ENCODE data around the gene EIF2AK3. TPM values are rescaled to one million over a fixed set of nuclear protein-coding genes. Genes with fewer than 3 reads are reported as not detected.

Gene EIF2AK3
- total RNA-seq, 3 donors from 2014 or later, result 18.1 to 39.1 (median 34.4) TPM

DNA sequence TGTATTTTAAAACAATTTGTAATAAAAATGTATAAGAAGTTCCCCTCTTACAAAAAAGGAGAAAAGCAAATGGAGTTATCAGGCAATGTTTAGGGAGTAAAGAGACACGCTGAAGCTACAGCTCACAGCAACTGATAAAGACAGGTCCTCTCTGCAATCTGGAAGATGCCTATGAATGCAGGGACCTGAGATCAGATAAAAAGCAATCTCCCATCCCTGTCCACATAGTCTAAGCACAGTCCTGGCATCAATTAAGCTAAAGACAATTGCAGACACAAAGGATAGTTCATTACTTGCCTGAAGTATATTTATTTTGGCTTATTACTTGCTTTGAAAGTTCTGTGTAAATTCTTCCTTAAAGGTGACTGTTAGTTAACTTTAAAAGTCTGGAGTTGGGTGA is 5.0 kb downstream of the EIF2AK3 start:
- Histone ChIP-seq H3K36me3 (no peaks in the 10 kb centered on the region), H3K4me3 (no peak overlapping the region), H3K27ac (peak overlapping the region in 1 of 2 donors; percentile 34), H3K27me3 (no peaks in the 10 kb centered on the region), H3K9me3 (no peaks in the 10 kb centered on the region), H3K4me1 (peaks cover 0 to 8% of the 10 kb centered on the region in 2 donors)
- TF ChIP-seq, protein P1, sequence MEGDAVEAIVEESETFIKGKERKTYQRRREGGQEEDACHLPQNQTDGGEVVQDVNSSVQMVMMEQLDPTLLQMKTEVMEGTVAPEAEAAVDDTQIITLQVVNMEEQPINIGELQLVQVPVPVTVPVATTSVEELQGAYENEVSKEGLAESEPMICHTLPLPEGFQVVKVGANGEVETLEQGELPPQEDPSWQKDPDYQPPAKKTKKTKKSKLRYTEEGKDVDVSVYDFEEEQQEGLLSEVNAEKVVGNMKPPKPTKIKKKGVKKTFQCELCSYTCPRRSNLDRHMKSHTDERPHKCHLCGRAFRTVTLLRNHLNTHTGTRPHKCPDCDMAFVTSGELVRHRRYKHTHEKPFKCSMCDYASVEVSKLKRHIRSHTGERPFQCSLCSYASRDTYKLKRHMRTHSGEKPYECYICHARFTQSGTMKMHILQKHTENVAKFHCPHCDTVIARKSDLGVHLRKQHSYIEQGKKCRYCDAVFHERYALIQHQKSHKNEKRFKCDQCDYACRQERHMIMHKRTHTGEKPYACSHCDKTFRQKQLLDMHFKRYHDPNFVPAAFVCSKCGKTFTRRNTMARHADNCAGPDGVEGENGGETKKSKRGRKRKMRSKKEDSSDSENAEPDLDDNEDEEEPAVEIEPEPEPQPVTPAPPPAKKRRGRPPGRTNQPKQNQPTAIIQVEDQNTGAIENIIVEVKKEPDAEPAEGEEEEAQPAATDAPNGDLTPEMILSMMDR (IDR thresholded peaks at IDR 0.05), result no peak
- no peak for TF ChIP-seq POLR2AphosphoS5 (IDR thresholded peaks at IDR 0.05)
- TF ChIP-seq POLR2A (IDR thresholded peaks at IDR 0.05), result no peak
- no peak for DNase-seq (ENCODE audit: low spot score in 2 of 2)
- intact Hi-C loops (cut with DNase I; ENCODE audit: low total_unique reads), result no loop called here

DNA sequence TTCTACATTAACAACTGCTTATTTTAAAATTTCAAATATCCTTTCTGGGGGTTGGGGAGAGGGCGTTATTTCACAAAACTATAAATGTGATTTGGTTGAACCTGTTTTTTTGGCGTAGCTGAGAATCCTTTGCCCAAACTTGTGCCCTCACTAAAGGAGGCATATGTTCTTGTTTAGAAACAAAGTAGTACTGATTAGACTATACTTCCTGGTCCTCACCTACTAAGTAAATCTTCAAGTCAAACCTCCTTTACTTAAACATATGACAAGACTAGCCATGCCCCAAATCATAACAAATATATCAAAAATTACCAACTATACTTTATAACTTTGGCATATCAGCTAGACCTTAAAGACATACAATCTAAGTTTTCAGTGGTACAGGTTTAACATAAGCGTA is 5.8 kb downstream of the EIF2AK3 start:
- no peak overlapping the region for H3K4me3 ChIP-seq
- no peaks in the 10 kb centered on the region for H3K36me3 ChIP-seq
- H3K27me3 ChIP-seq, result no peaks in the 10 kb centered on the region
- intact Hi-C loops (cut with DNase I; ENCODE audit: low total_unique reads), result no loop called here
- no peak for DNase-seq (ENCODE audit: low spot score in 2 of 2)
- no peaks in the 10 kb centered on the region for H3K9me3 ChIP-seq
- peaks cover 0 to 8% of the 10 kb centered on the region in 2 donors for H3K4me1 ChIP-seq
- no peak overlapping the region for H3K27ac ChIP-seq
- TF ChIP-seq POLR2AphosphoS5 (IDR thresholded peaks at IDR 0.05), result no peak
- TF ChIP-seq, protein P1 (IDR thresholded peaks at IDR 0.05), result no peak
- TF ChIP-seq POLR2A (IDR thresholded peaks at IDR 0.05), result no peak

DNA sequence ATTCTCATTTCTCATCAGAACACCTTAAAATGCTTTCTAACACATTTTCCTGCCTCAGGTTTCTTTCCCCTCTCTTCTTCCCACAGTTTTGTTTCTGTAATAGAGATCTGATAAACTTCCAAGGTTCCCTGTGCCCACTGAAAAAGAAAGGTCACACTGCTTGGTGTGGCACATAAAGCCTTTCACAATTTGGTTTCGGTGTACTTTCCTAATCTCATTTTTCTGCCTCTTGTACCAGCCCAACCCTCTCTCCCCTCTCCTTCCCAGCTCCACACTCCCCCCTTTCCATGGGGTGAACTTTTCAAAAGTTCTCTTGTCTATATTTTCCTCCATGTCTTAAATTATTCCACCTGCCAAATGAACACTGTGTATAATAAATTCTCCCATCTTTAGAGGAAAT is 7.2 kb downstream of the EIF2AK3 start:
- Histone ChIP-seq H3K4me3 (no peak overlapping the region), H3K27me3 (no peaks in the 10 kb centered on the region), H3K4me1 (peaks cover 0 to 8% of the 10 kb centered on the region in 2 donors), H3K9me3 (no peaks in the 10 kb centered on the region), H3K27ac (no peak overlapping the region), H3K36me3 (no peaks in the 10 kb centered on the region)
- intact Hi-C loops (cut with DNase I; ENCODE audit: low total_unique reads), result no loop called here
- no peak for TF ChIP-seq POLR2A (IDR thresholded peaks at IDR 0.05)
- TF ChIP-seq, protein P1 (IDR thresholded peaks at IDR 0.05), result no peak
- no peak for DNase-seq (ENCODE audit: low spot score in 2 of 2)

DNA sequence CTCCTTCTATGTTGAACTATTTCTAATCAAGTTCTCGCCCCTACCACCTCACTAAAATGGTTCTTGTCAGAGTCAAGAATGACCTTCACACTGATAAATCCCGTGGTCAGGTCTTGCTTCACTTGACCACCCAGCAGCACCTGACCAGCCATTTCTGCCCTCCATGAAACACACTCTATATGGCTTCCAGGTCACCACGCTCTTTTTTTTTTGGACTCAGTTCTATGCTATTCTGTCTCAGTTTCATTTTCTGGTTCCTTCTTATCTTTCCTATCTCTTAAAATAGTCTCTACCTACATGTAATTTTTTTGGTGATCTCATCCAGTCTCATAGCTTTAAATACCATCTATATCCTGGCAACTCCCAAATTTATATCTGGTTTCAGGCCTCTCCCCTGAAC is 11.4 kb downstream of the EIF2AK3 start:
- no peak overlapping the region for H3K4me3 ChIP-seq
- TF ChIP-seq POLR2A (IDR thresholded peaks at IDR 0.05) (no peak), POLR2AphosphoS5 (IDR thresholded peaks at IDR 0.05) (no peak)
- TF ChIP-seq, protein P1 (IDR thresholded peaks at IDR 0.05), result no peak
- intact Hi-C loops (cut with DNase I; ENCODE audit: low total_unique reads), result no loop called here

DNA sequence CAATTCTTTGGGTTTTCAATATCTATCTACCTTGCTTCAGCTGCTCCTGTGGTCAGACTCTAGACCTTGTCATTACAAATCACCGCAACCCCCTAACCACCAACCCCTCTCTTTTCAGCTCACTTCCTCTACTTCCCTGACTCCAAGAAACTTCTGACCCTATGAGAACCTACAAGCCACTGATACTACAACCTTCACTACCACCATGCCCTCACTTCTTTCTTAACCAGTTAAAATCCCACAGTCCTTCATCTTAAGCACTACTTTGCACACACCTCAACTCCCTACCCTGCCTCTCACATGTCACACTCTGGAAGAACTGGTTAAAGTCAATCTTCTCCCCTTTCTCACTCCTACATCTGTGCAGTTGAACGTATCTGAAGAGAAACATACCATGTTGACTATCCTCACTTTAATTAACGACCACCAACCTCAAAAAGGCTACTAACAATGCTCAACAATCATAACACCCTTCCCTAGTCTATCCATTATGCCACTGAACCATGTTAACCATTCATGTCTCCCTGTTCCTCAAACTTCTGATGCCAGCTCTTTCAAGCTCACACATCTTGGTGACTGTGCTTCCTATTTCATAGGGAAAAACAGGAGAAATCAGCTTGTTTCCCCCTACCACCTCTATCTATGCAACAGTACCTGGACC is 12.6 kb downstream of the EIF2AK3 start:
- H3K36me3 ChIP-seq, result no peaks in the 10 kb centered on the region
- TF ChIP-seq, protein P1 (IDR thresholded peaks at IDR 0.05), result no peak
- TF ChIP-seq POLR2AphosphoS5 (IDR thresholded peaks at IDR 0.05), result no peak
- no peak for TF ChIP-seq POLR2A (IDR thresholded peaks at IDR 0.05)
- H3K4me1 ChIP-seq, result no peaks in the 10 kb centered on the region
- DNase-seq (ENCODE audit: low spot score in 2 of 2), result no peak
- no peak overlapping the region for H3K4me3 ChIP-seq
- H3K9me3 ChIP-seq, result no peaks in the 10 kb centered on the region
- peak overlapping the region; percentile 12 to 34 for H3K27ac ChIP-seq
- intact Hi-C loops (cut with DNase I; ENCODE audit: low total_unique reads), result no loop called here
- H3K27me3 ChIP-seq, result no peaks in the 10 kb centered on the region

More for the DNA sequence above, 11.4 kb downstream of the EIF2AK3 start:
- H3K36me3 ChIP-seq, result no peaks in the 10 kb centered on the region
- H3K27me3 ChIP-seq, result no peaks in the 10 kb centered on the region
- DNase-seq (ENCODE audit: low spot score in 2 of 2), result no peak
- no peaks in the 10 kb centered on the region for H3K9me3 ChIP-seq
- no peak overlapping the region for H3K27ac ChIP-seq
- no peaks in the 10 kb centered on the region for H3K4me1 ChIP-seq
